Measurements from ENCODE around the gene PHF2. TPM values are rescaled to one million over a fixed set of nuclear protein-coding genes. Genes with fewer than 3 reads are reported as not detected.

The PHF2 gene
- total and polyA plus RNA-seq, 3 experiments from 2014 or later = 3.0 to 25.0 (median 22.4) TPM

GRCh38 chr9:93572221-93572620 is 4.2 kb upstream of the PHF2 start:
- peaks cover 18 to 30% (median 19%) of the 10 kb centered on the region in 3 donors for H3K4me1 Mint-ChIP-seq

GRCh38 chr9:93572636-93573515 is 3.5 kb upstream of the PHF2 start:
- no peak for DNase-seq
- peaks cover 16 to 28% (median 18%) of the 10 kb centered on the region in 3 donors for H3K4me1 Mint-ChIP-seq
- peak overlapping the region in 3 of 8 donors; percentile 16 to 72 (median 60) for H3K27ac Mint-ChIP-seq
- CTCF ChIA-PET = no interaction called here
- H3K4me3 Mint-ChIP-seq = peak overlapping the region in 2 of 7 donors; percentile 10 to 98
- peaks cover 0 to 6% of the 10 kb centered on the region in 2 donors for H3K27me3 Mint-ChIP-seq
- POLR2A ChIA-PET = no interaction called here
- H3K36me3 Mint-ChIP-seq = peaks cover 0 to 6% (median 0%) of the 10 kb centered on the region in 3 donors
- Histone ChIP-seq H3K27me3 (ENCODE audit: insufficient read depth, low read length, poor library complexity, severe bottlenecking) (no peaks in the 10 kb centered on the region), H3K36me3 (ENCODE audit: insufficient read depth, low read length) (no peaks in the 10 kb centered on the region), H3K9me3 (ENCODE audit: low read length) (no peaks in the 10 kb centered on the region), H3K4me1 (ENCODE audit: insufficient read depth, low read length) (peaks cover 15% of the 10 kb centered on the region), H3K4me3 (ENCODE audit: low read length) (no peak overlapping the region), H3K27ac (ENCODE audit: low read depth, low read length) (no peak overlapping the region)
- H3K9me3 Mint-ChIP-seq = peaks cover 0 to 3% (median 0%) of the 10 kb centered on the region in 5 donors

More at GRCh38 chr9:93572221-93572620, 4.2 kb upstream of the PHF2 start:
- DNase-seq = no peak
- H3K36me3 Mint-ChIP-seq = peaks cover 0 to 4% (median 0%) of the 10 kb centered on the region in 3 donors
- Histone ChIP-seq H3K4me1 (ENCODE audit: insufficient read depth, low read length) (peaks cover 15% of the 10 kb centered on the region), H3K36me3 (ENCODE audit: insufficient read depth, low read length) (no peaks in the 10 kb centered on the region), H3K9me3 (ENCODE audit: low read length) (no peaks in the 10 kb centered on the region), H3K27ac (ENCODE audit: low read depth, low read length) (no peak overlapping the region), H3K4me3 (ENCODE audit: low read length) (no peak overlapping the region), H3K27me3 (ENCODE audit: insufficient read depth, low read length, poor library complexity, severe bottlenecking) (no peaks in the 10 kb centered on the region)
- H3K4me3 Mint-ChIP-seq = peak overlapping the region in 2 of 7 donors; percentile 10 to 98
- H3K9me3 Mint-ChIP-seq = peaks cover 0 to 3% (median 0%) of the 10 kb centered on the region in 5 donors
- H3K27ac Mint-ChIP-seq = peak overlapping the region in 2 of 8 donors; percentile 16 to 72
- POLR2A ChIA-PET = no interaction called here
- CTCF ChIA-PET = no interaction called here
- H3K27me3 Mint-ChIP-seq = peaks cover 0 to 6% of the 10 kb centered on the region in 2 donors

GRCh38 chr9:93573516-93573828 is 2.9 kb upstream of the PHF2 start:
- POLR2A ChIA-PET = no interaction called here

GRCh38 chr9:93574091-93574899 is 2.1 kb upstream of the PHF2 start:
- Mint-ChIP-seq H3K27ac (peak overlapping the region in 6 of 8 donors; percentile 52 to 93 (median 76)), H3K4me1 (peaks cover 30 to 39% (median 30%) of the 10 kb centered on the region in 3 donors), H3K9me3 (peaks cover 0 to 3% (median 0%) of the 10 kb centered on the region in 5 donors), H3K36me3 (peaks cover 0 to 6% (median 0%) of the 10 kb centered on the region in 3 donors), H3K27me3 (peaks cover 0 to 6% of the 10 kb centered on the region in 2 donors), H3K4me3 (peak overlapping the region in 6 of 7 donors; percentile 78 to 98 (median 90))
- DNase-seq = no peak
- Histone ChIP-seq H3K27me3 (ENCODE audit: insufficient read depth, low read length, poor library complexity, severe bottlenecking) (no peaks in the 10 kb centered on the region), H3K9me3 (ENCODE audit: low read length) (no peaks in the 10 kb centered on the region), H3K27ac (ENCODE audit: low read depth, low read length) (no peak overlapping the region), H3K4me3 (ENCODE audit: low read length) (no peak overlapping the region), H3K4me1 (ENCODE audit: insufficient read depth, low read length) (peaks cover 21% of the 10 kb centered on the region), H3K36me3 (ENCODE audit: insufficient read depth, low read length) (no peaks in the 10 kb centered on the region)
- CTCF ChIA-PET = interaction anchor here (0.7 kb wide), 1 partner anchor 469 kb away, joined by 3 read pairs; no protein-coding TSS in a partner anchor
- POLR2A ChIA-PET = no interaction called here

More at GRCh38 chr9:93573516-93573828, 2.9 kb upstream of the PHF2 start:
- no peaks in the 10 kb centered on the region for H3K9me3 ChIP-seq (ENCODE audit: low read length)
- H3K36me3 ChIP-seq (ENCODE audit: insufficient read depth, low read length) = no peaks in the 10 kb centered on the region
- Mint-ChIP-seq H3K4me1 (peaks cover 22 to 31% (median 22%) of the 10 kb centered on the region in 3 donors), H3K4me3 (peak overlapping the region in 5 of 7 donors; percentile 5 to 98 (median 56)), H3K27me3 (peaks cover 0 to 6% of the 10 kb centered on the region in 2 donors), H3K36me3 (peaks cover 0 to 6% (median 0%) of the 10 kb centered on the region in 3 donors), H3K9me3 (peaks cover 0 to 3% (median 0%) of the 10 kb centered on the region in 5 donors), H3K27ac (peak overlapping the region in 5 of 8 donors; percentile 5 to 72 (median 60))
- CTCF ChIA-PET = no interaction called here
- no peak overlapping the region for H3K27ac ChIP-seq (ENCODE audit: low read depth, low read length)
- H3K4me3 ChIP-seq (ENCODE audit: low read length) = no peak overlapping the region
- H3K27me3 ChIP-seq (ENCODE audit: insufficient read depth, low read length, poor library complexity, severe bottlenecking) = no peaks in the 10 kb centered on the region
- peaks cover 21% of the 10 kb centered on the region for H3K4me1 ChIP-seq (ENCODE audit: insufficient read depth, low read length)
- no peak for DNase-seq

- Mint-ChIP-seq H3K4me3 (peak overlapping the region; percentile 89 to 98 (median 91)), H3K9me3 (peaks cover 0 to 3% (median 0%) of the 10 kb centered on the region in 5 donors), H3K27me3 (peaks cover 0 to 6% of the 10 kb centered on the region in 2 donors), H3K4me1 (peaks cover 34 to 47% (median 39%) of the 10 kb centered on the region in 3 donors), H3K36me3 (peaks cover 0 to 6% (median 0%) of the 10 kb centered on the region in 3 donors), H3K27ac (peak overlapping the region; percentile 91 to 96 (median 94))
- ChIA-PET POLR2A (interaction anchor here (1.5 kb wide), 1 partner anchor 9 kb away, joined by 19 read pairs; no protein-coding TSS in a partner anchor), CTCF (interaction anchor here (0.7 to 1.5 kb wide), 2 partner anchors 9 to 470 kb away, joined by 3 to 11 read pairs; no protein-coding TSS in a partner anchor)
- no peaks in the 10 kb centered on the region for H3K9me3 ChIP-seq (ENCODE audit: low read length)
- H3K27me3 ChIP-seq (ENCODE audit: insufficient read depth, low read length, poor library complexity, severe bottlenecking) = no peaks in the 10 kb centered on the region
- H3K4me3 ChIP-seq (ENCODE audit: low read length) = peak overlapping the region; percentile 64
- peaks cover 21% of the 10 kb centered on the region for H3K4me1 ChIP-seq (ENCODE audit: insufficient read depth, low read length)
- peak overlapping the region; percentile 81 for H3K27ac ChIP-seq (ENCODE audit: low read depth, low read length)
- no peak for DNase-seq
- H3K36me3 ChIP-seq (ENCODE audit: insufficient read depth, low read length) = no peaks in the 10 kb centered on the region
Observed at GRCh38 chr9:93574900-93575795, 1.2 kb upstream of the PHF2 start.

GRCh38 chr9:93575796-93576257 is 557 bp upstream of the PHF2 start:
- H3K4me1 ChIP-seq (ENCODE audit: insufficient read depth, low read length) = peaks cover 21% of the 10 kb centered on the region
- peak; percentile 46 to 69 (median 60) for DNase-seq
- Mint-ChIP-seq H3K9me3 (no peaks in the 10 kb centered on the region), H3K27ac (peak overlapping the region; percentile 91 to 96 (median 94)), H3K4me3 (peak overlapping the region; percentile 89 to 98 (median 91)), H3K27me3 (peaks cover 0 to 3% of the 10 kb centered on the region in 2 donors), H3K36me3 (peaks cover 0 to 6% (median 0%) of the 10 kb centered on the region in 3 donors), H3K4me1 (peaks cover 41 to 54% (median 45%) of the 10 kb centered on the region in 3 donors)
- peak overlapping the region; percentile 64 for H3K4me3 ChIP-seq (ENCODE audit: low read length)
- no peaks in the 10 kb centered on the region for H3K36me3 ChIP-seq (ENCODE audit: insufficient read depth, low read length)
- H3K9me3 ChIP-seq (ENCODE audit: low read length) = no peaks in the 10 kb centered on the region
- ChIA-PET CTCF (interaction anchor here (1.5 kb wide), 1 partner anchor 10 kb away, joined by 11 read pairs; no protein-coding TSS in a partner anchor), POLR2A (interaction anchor here (1.5 kb wide), 1 partner anchor 10 kb away, joined by 19 read pairs; no protein-coding TSS in a partner anchor)
- no peaks in the 10 kb centered on the region for H3K27me3 ChIP-seq (ENCODE audit: insufficient read depth, low read length, poor library complexity, severe bottlenecking)
- peak overlapping the region; percentile 81 for H3K27ac ChIP-seq (ENCODE audit: low read depth, low read length)
